Stomach smooth muscle (tissue), 2 donors: ENCODE data around the gene CENPP.

Experiments
- H3K27ac ChIP-seq: one replicate; pipeline ENCODE4 v1.7.0; 2013; ENCODE audit warnings: mild to moderate bottlenecking, low read length, inconsistent platforms
- H3K27me3 ChIP-seq, 2 donors: one replicate each; pipeline ENCODE4 v1.7.0; 2013; ENCODE audit warnings: low read length in 2 of 2; ENCODE audit not compliant: insufficient read depth in 2 of 2, control insufficient read depth in 1 of 2
- H3K36me3 ChIP-seq, 2 donors: one replicate each; pipeline ENCODE4 v1.7.0; 2013; ENCODE audit warnings: low read length in 2 of 2; ENCODE audit not compliant: control insufficient read depth in 2 of 2, insufficient read depth in 2 of 2
- H3K4me1 ChIP-seq: one replicate; pipeline ENCODE4 v1.7.0; 2013; ENCODE audit warnings: low read length; ENCODE audit not compliant: control insufficient read depth, insufficient read depth
- H3K4me3 ChIP-seq, 2 donors: one replicate each; pipeline ENCODE4 v1.7.0; 2013; ENCODE audit warnings: low read length in 2 of 2
- H3K9ac ChIP-seq, 2 donors: one replicate each; pipeline ENCODE4 v1.7.0; 2013; ENCODE audit warnings: low read length in 2 of 2, mild to moderate bottlenecking in 1 of 2
- H3K9me3 ChIP-seq, 2 donors: one replicate each; pipeline ENCODE4 v1.7.0; 2013; ENCODE audit warnings: low read length in 2 of 2; ENCODE audit not compliant: control insufficient read depth in 2 of 2
- donor health status: healthy.
- donor health status: Pancreatic carcinoma.

CENPP gene

GRCh38 chr9:92644278-92644677 is 318.5 kb downstream of the CENPP start:
- H3K36me3 ChIP-seq: peaks cover 32 to 58% of the 10 kb centered on the region in 2 donors

GRCh38 chr9:92645041-92645440 is 319.3 kb downstream of the CENPP start:
- H3K36me3 ChIP-seq: peaks cover 32 to 60% of the 10 kb centered on the region in 2 donors
- H3K4me3 ChIP-seq: no peak overlapping the region
- peaks cover under 1% of the 10 kb centered on the region for H3K4me1 ChIP-seq
- H3K27ac ChIP-seq: no peak overlapping the region
- no peaks in the 10 kb centered on the region for H3K9me3 ChIP-seq
- H3K9ac ChIP-seq: no peak overlapping the region
- no peaks in the 10 kb centered on the region for H3K27me3 ChIP-seq

More at GRCh38 chr9:92644278-92644677, 318.5 kb downstream of the CENPP start:
- H3K4me1 ChIP-seq: no peaks in the 10 kb centered on the region
- no peak overlapping the region for H3K9ac ChIP-seq
- no peak overlapping the region for H3K4me3 ChIP-seq
- no peaks in the 10 kb centered on the region for H3K9me3 ChIP-seq
- H3K27me3 ChIP-seq: no peaks in the 10 kb centered on the region
- H3K27ac ChIP-seq: no peak overlapping the region

- Histone ChIP-seq H3K9ac (no peak overlapping the region), H3K36me3 (peaks cover 21 to 38% of the 10 kb centered on the region in 2 donors)
These were observed 322.1 kb downstream of the CENPP start for GRCh38 chr9:92647671-92648473.

GRCh38 chr9:92648474-92648971 is 322.8 kb downstream of the CENPP start:
- H3K27me3 ChIP-seq: no peaks in the 10 kb centered on the region
- peaks cover 24% of the 10 kb centered on the region for H3K4me1 ChIP-seq
- H3K9ac ChIP-seq: no peak overlapping the region
- peaks cover 19 to 34% of the 10 kb centered on the region in 2 donors for H3K36me3 ChIP-seq
- H3K27ac ChIP-seq: no peak overlapping the region
- no peaks in the 10 kb centered on the region for H3K9me3 ChIP-seq
- H3K4me3 ChIP-seq: no peak overlapping the region

More at GRCh38 chr9:92647671-92648473, 322.1 kb downstream of the CENPP start:
- Histone ChIP-seq H3K27ac (no peak overlapping the region), H3K9me3 (no peaks in the 10 kb centered on the region), H3K4me3 (no peak overlapping the region), H3K27me3 (no peaks in the 10 kb centered on the region), H3K4me1 (peaks cover 19% of the 10 kb centered on the region)

- Histone ChIP-seq H3K27ac (no peak overlapping the region), H3K27me3 (no peaks in the 10 kb centered on the region), H3K9ac (no peak overlapping the region), H3K9me3 (no peaks in the 10 kb centered on the region), H3K4me1 (peaks cover 24% of the 10 kb centered on the region), H3K4me3 (no peak overlapping the region), H3K36me3 (peaks cover 16 to 31% of the 10 kb centered on the region in 2 donors)
These were observed 323.3 kb downstream of the CENPP start for GRCh38 chr9:92649007-92649406.

GRCh38 chr9:92650296-92650695 is 324.5 kb downstream of the CENPP start:
- Histone ChIP-seq H3K9ac (no peak overlapping the region), H3K27me3 (no peaks in the 10 kb centered on the region), H3K9me3 (no peaks in the 10 kb centered on the region), H3K36me3 (peaks cover 16 to 24% of the 10 kb centered on the region in 2 donors), H3K27ac (peak overlapping the region; percentile 80), H3K4me1 (peaks cover 27% of the 10 kb centered on the region), H3K4me3 (peak overlapping the region; percentile 21 to 60)

- peak overlapping the region; percentile 80 for H3K27ac ChIP-seq
- H3K4me3 ChIP-seq: peak overlapping the region; percentile 21 to 60
- peaks cover 16 to 24% of the 10 kb centered on the region in 2 donors for H3K36me3 ChIP-seq
- peak overlapping the region; percentile 1 to 60 for H3K9ac ChIP-seq
- no peaks in the 10 kb centered on the region for H3K9me3 ChIP-seq
- no peaks in the 10 kb centered on the region for H3K27me3 ChIP-seq
- H3K4me1 ChIP-seq: peaks cover 27% of the 10 kb centered on the region
These were observed 325.3 kb downstream of the CENPP start for GRCh38 chr9:92650839-92651621.

GRCh38 chr9:92652461-92652860 is 326.7 kb downstream of the CENPP start:
- no peak overlapping the region for H3K9ac ChIP-seq
- H3K36me3 ChIP-seq: peaks cover 13 to 29% of the 10 kb centered on the region in 2 donors
- H3K4me1 ChIP-seq: peaks cover 27% of the 10 kb centered on the region
- no peak overlapping the region for H3K4me3 ChIP-seq
- no peak overlapping the region for H3K27ac ChIP-seq
- no peaks in the 10 kb centered on the region for H3K27me3 ChIP-seq
- H3K9me3 ChIP-seq: no peaks in the 10 kb centered on the region

GRCh38 chr9:92654481-92655301 is 328.9 kb downstream of the CENPP start:
- Histone ChIP-seq H3K4me1 (peaks cover 27% of the 10 kb centered on the region), H3K27me3 (no peaks in the 10 kb centered on the region), H3K9ac (no peak overlapping the region), H3K4me3 (no peak overlapping the region), H3K36me3 (peaks cover 7 to 18% of the 10 kb centered on the region in 2 donors), H3K27ac (no peak overlapping the region), H3K9me3 (no peaks in the 10 kb centered on the region)

GRCh38 chr9:92655366-92655765 is 329.6 kb downstream of the CENPP start:
- peaks cover 23% of the 10 kb centered on the region for H3K4me1 ChIP-seq

More at GRCh38 chr9:92655366-92655765, 329.6 kb downstream of the CENPP start:
- peaks cover 7 to 18% of the 10 kb centered on the region in 2 donors for H3K36me3 ChIP-seq
- H3K27ac ChIP-seq: no peak overlapping the region
- H3K9me3 ChIP-seq: no peaks in the 10 kb centered on the region
- H3K9ac ChIP-seq: no peak overlapping the region
- no peak overlapping the region for H3K4me3 ChIP-seq
- no peaks in the 10 kb centered on the region for H3K27me3 ChIP-seq
